K562 (cell line): ENCODE results near the gene DNAJB11. TPM values are rescaled to one million over a fixed set of nuclear protein-coding genes. Genes with fewer than 3 reads are reported as not detected.

Experiments used
- ATAC-seq: fragments of 200-7000 bp; cut with Tn5 transposase; 3 replicates; pipeline ENCODE4 v1.9.1; 2020; ENCODE audit warnings: moderate library complexity
- BruUV-seq: library from RNA; stranded (reverse); fragments of 400-500 nt; replicated peaks from 2 replicates; lab custom pipeline; 2021; lab: Mats Ljungman, UMichigan
- CTCF ChIA-PET: fragments of 300-600 bp; formaldehyde crosslinking; extraction: SDS; loops from one replicate; lab custom pipeline; 2021; ENCODE audit warnings: low intra/inter-chr PET ratio; lab: Yijun Ruan, JAX
- POLR2A ChIA-PET: fragments of 300-600, 350-650 bp; sonication (Branson Sonifier 250); formaldehyde crosslinking; extraction: SDS; loops from one replicate; lab custom pipeline; 2021; ENCODE audit warnings: antibody characterized with exemption, inconsistent platforms; lab: Yijun Ruan, JAX
- DNase-seq, 4 experiments: peaks; one replicate each; pipeline versions ENCODE4 v3.0.0 to v3.0.0-alpha.2; 2011 to 2018; ENCODE audit warnings: low spot score in 3 of 4, mixed read lengths in 3 of 4; ENCODE audit errors: extremely low read depth in 1 of 4
- FAIRE-seq: peaks from 2 replicates; lab custom pipeline; 2011; peaks lifted over from hg19 to GRCh38; lab: Jason Lieb, UNC
- H2AFZ ChIP-seq: 2 replicates; pipeline ENCODE4 v1.6.0; 2011; ENCODE audit warnings: low read depth, low read length, control low read depth, inconsistent platforms
- H3K27ac ChIP-seq: fragments of 200-600 bp; 3 replicates; pipeline ENCODE4 v1.8.0; 2011; ENCODE audit warnings: low read depth, mild to moderate bottlenecking, control low read depth, inconsistent platforms, low read length, moderate library complexity, mixed read lengths; ENCODE audit errors: extremely low read depth
- H3K27me3 ChIP-seq, 2 experiments: fragments of 300-600 bp in 1 of 2; 2 replicates in 1 of 2; 3 replicates in 1 of 2; pipeline versions ENCODE4 v1.6.0 to v1.8.0; 2011; ENCODE audit warnings: inconsistent platforms in 2 of 2, low read length in 2 of 2, mild to moderate bottlenecking in 1 of 2, mixed read lengths in 1 of 2, moderate library complexity in 1 of 2; ENCODE audit not compliant: control insufficient read depth in 2 of 2, insufficient read depth in 2 of 2
- H3K36me3 ChIP-seq: fragments of 300-600 bp; 3 replicates; pipeline ENCODE4 v1.8.0; 2011; ENCODE audit warnings: mild to moderate bottlenecking, low read length, inconsistent platforms; ENCODE audit not compliant: control insufficient read depth, insufficient read depth
- H3K4me1 ChIP-seq, 2 experiments: fragments of 200-600 bp in 1 of 2; replicated peaks in 1 of 2; 2 replicates in 1 of 2; 3 replicates in 1 of 2; pipeline versions ENCODE4 v1.5.1 to v1.8.0; 2011; ENCODE audit warnings: inconsistent platforms in 2 of 2, low read length in 2 of 2, mild to moderate bottlenecking in 1 of 2, mixed read lengths in 1 of 2, moderate library complexity in 1 of 2; ENCODE audit not compliant: control insufficient read depth in 2 of 2, insufficient read depth in 2 of 2
- H3K4me2 ChIP-seq: 2 replicates; pipeline ENCODE4 v1.6.1; 2011; ENCODE audit warnings: low read length, control low read depth, inconsistent platforms, mixed read lengths; ENCODE audit not compliant: insufficient read depth
- H3K4me3 ChIP-seq: fragments of 200-600 bp; sonication (generic), shearing (Covaris generic); 2 replicates; pipeline ENCODE4 v1.5.1; 2016; ENCODE audit warnings: control low read depth, inconsistent platforms
- H3K79me2 ChIP-seq: fragments of 200-600 bp; 3 replicates; pipeline ENCODE4 v1.8.0; 2011; ENCODE audit warnings: low read length, inconsistent platforms; ENCODE audit not compliant: control insufficient read depth, insufficient read depth
- H3K9ac ChIP-seq, 2 experiments: 2 replicates each; pipeline versions ENCODE4 v1.6.0 to v1.6.1; 2011; ENCODE audit warnings: low read depth in 2 of 2, low read length in 2 of 2, control low read depth in 1 of 2, inconsistent platforms in 1 of 2, mild to moderate bottlenecking in 1 of 2, mixed read lengths in 1 of 2; ENCODE audit not compliant: insufficient read depth in 1 of 2
- H3K9me1 ChIP-seq: one replicate; pipeline ENCODE4 v1.6.0; 2011; ENCODE audit warnings: inconsistent platforms, mild to moderate bottlenecking, low read length, moderate library complexity; ENCODE audit not compliant: control insufficient read depth, insufficient read depth
- H3K9me3 ChIP-seq: replicated peaks from 2 replicates; pipeline ENCODE4 v1.5.1; 2011; ENCODE audit warnings: low read depth, low read length, inconsistent platforms; ENCODE audit not compliant: control insufficient read depth, insufficient read depth
- H4K20me1 ChIP-seq: replicated peaks from 2 replicates; pipeline ENCODE4 v1.6.1; 2011; ENCODE audit warnings: low read length, inconsistent platforms, mixed read lengths; ENCODE audit not compliant: control insufficient read depth, insufficient read depth
- HINFP ChIP-seq: fragments of 450-650 bp; conservative IDR thresholded peaks from 2 replicates; pipeline ENCODE4 v1.6.1; 2016; ENCODE audit warnings: missing genetic modification characterization, low read depth, mild to moderate bottlenecking, control low read depth, missing compliant biosample characterization
- NRF1 ChIP-seq, 2 experiments: fragments of 450-650 bp; IDR thresholded peaks in 1 of 2; conservative IDR thresholded peaks in 1 of 2; 2 replicates each; pipeline ENCODE4 v1.6.1; 2014; ENCODE audit warnings: mild to moderate bottlenecking in 2 of 2
- RBM25 ChIP-seq: fragments of 200-400 bp; formaldehyde crosslinking; IDR thresholded peaks from 2 replicates; pipeline ENCODE4 v1.6.1; 2018; ENCODE audit warnings: low read length, low read depth, moderate library complexity; ENCODE audit not compliant: severe bottlenecking
- in situ Hi-C: fragments of 300-500 bp; cut with MboI; formaldehyde crosslinking; loops from 4 replicates; pipeline ENCODE4 v1.15.0; 2018; ENCODE audit warnings: inconsistent platforms, mixed read lengths
- intact Hi-C: fragments of 100-400 bp; cut with micrococcal nuclease; formaldehyde crosslinking; loops from 2 replicates; pipeline ENCODE4 v1.14.2; 2022
- polyA plus RNA-seq, 8 experiments: library from polyadenylated mRNA; depleted of rRNA in 4 of 8; stranded (reverse) in 5 of 8; unstranded in 3 of 8; fragments of >200 nt; fragmentation: Nextera tagmentation in 2 of 8; fragmentation: Illumina TruSeq in 1 of 8; extraction: Ambion mirVana in 2 of 8; extraction: Trizol in 1 of 8; gene quantifications; 2 replicates each; pipeline versions ENCODE4 v1.2.1 to v1.2.3, GENCODE V29; 2011 to 2014; ENCODE audit warnings: inconsistent platforms in 1 of 8, missing spikeins in 1 of 8
- total RNA-seq, 7 experiments: library from RNA; depleted of rRNA in 6 of 7; stranded (reverse); fragments of >200 nt in 6 of 7; fragmentation: Illumina TruSeq in 2 of 7; extraction: Trizol in 2 of 7; gene quantifications; 2 replicates each; pipeline versions ENCODE4 v1.2.1 to v1.2.3, GENCODE V29; 2011 to 2021; ENCODE audit warnings: low replicate concordance in 1 of 7

Gene DNAJB11
- total and polyA plus RNA-seq, 9 of the 15 experiments (the other 6 are each of a cell fraction or from before 2014, with no cell fraction given), result 14.8 to 74.7 (median 63.8) TPM

DNA sequence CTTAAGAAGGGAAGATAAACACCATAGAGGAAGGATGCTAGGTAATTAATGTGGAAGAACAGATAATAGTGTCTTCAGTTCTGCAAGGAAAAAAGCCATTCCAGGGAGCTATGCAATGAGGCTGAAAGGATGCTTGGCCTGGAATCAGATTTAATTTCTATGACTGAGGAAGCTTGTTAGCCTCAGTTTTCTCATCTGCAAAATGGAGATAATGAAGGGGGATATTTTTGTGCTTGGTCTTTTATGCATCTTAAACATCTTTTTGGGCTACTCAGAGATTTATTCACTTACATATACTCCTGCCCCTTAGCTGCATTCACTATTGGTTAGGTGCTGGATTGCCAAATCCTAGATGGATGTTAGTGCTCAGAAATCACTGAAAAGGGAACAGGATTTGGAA lies 16.7 kb downstream of the DNAJB11 start:
- Histone ChIP-seq H3K27me3 (no peaks in the 10 kb centered on the region), H3K27ac (no peak overlapping the region), H3K9ac (no peak overlapping the region), H3K4me3 (no peak overlapping the region), H3K9me1 (no peaks in the 10 kb centered on the region), H3K9me3 (no peaks in the 10 kb centered on the region), H3K79me2 (no peaks in the 10 kb centered on the region), H3K4me1 (peaks cover 0 to 26% of the 10 kb centered on the region in 2 experiments; a peak in 3 of 5 replicates), H3K36me3 (peaks cover 41% of the 10 kb centered on the region), H2AFZ (no peak overlapping the region), H3K4me2 (no peak overlapping the region), H4K20me1 (no peaks in the 10 kb centered on the region)
- ChIA-PET POLR2A (interaction anchor here (1.0 to 8.0 kb wide), 6 partner anchors 8 to 26 kb away, joined by 3 to 64 read pairs (median 6); partner anchors contain the start of genes DNAJB11 and TBCCD1), CTCF (interaction anchor here (0.7 kb wide), 1 partner anchor 235 kb away, joined by 3 read pairs; no protein-coding TSS in a partner anchor)
- TF ChIP-seq HINFP (tag) (no peak), RBM25 (peak; percentile 88), NRF1 (conservative IDR thresholded peaks at IDR 0.05 in 1 of 2, IDR thresholded peaks at IDR 0.05 in 1 of 2) (no peak)
- DNase-seq (no peak), ATAC-seq (no peak), FAIRE-seq (no peak)
- in situ Hi-C loops (no loop called here), intact Hi-C loops (loop anchor here (10.0 kb wide), 1 partner anchor 238 kb away; no protein-coding TSS in a partner anchor)
- BruUV-seq, result no TSS peak
